WTC11 (cell line): ENCODE data around the gene PRR5L.
A peak's percentile ranks its signal among the peaks of the same experiment; 100 is the strongest.

Experiments
- ATF3 ChIP-seq: sonication (generic); formaldehyde crosslinking; conservative IDR thresholded peaks from 2 replicates; pipeline ENCODE4 v1.8.1; 2022; ENCODE audit warnings: mild to moderate bottlenecking, missing genetic modification reagents
- CTCF ChIP-seq: fragments of 200-600 bp; IDR thresholded peaks from 2 replicates; pipeline ENCODE4 v1.8.0; 2022; ENCODE audit warnings: antibody characterized with exemption
- EMX1 ChIP-seq: fragments of 250-450 bp; sonication (Bioruptor Pico); IDR thresholded peaks from 2 replicates; pipeline ENCODE4 v1.8.0; 2021; ENCODE audit warnings: mild to moderate bottlenecking
- ETV6 ChIP-seq: sonication (generic); formaldehyde crosslinking; IDR thresholded peaks from 2 replicates; pipeline ENCODE4 v1.8.1; 2022; ENCODE audit warnings: mild to moderate bottlenecking, missing genetic modification reagents
- FOXJ3 ChIP-seq: sonication (generic); formaldehyde crosslinking; IDR thresholded peaks from 2 replicates; pipeline ENCODE4 v1.9.0; 2021; ENCODE audit warnings: missing genetic modification reagents, mild to moderate bottlenecking, borderline replicate concordance
- GABPB1 ChIP-seq: sonication (generic); formaldehyde crosslinking; IDR thresholded peaks from 2 replicates; pipeline ENCODE4 v1.8.1; 2023; ENCODE audit warnings: mild to moderate bottlenecking, missing genetic modification reagents
- GTF2I ChIP-seq: fragments of 250-450 bp; sonication (Bioruptor Pico); conservative IDR thresholded peaks from 2 replicates; pipeline ENCODE4 v1.4.0; 2021; ENCODE audit warnings: mild to moderate bottlenecking
- MAX ChIP-seq: sonication (generic); formaldehyde crosslinking; IDR thresholded peaks from 2 replicates; pipeline ENCODE4 v1.8.0; 2022; ENCODE audit warnings: mild to moderate bottlenecking, missing genetic modification reagents
- MYBL2 ChIP-seq: sonication (generic); formaldehyde crosslinking; IDR thresholded peaks from 2 replicates; pipeline ENCODE4 v1.8.1; 2023; ENCODE audit warnings: mild to moderate bottlenecking, moderate library complexity, missing genetic modification reagents
- NR1H2 ChIP-seq: sonication (generic); formaldehyde crosslinking; IDR thresholded peaks from 2 replicates; pipeline ENCODE4 v1.9.0; 2021; ENCODE audit warnings: mild to moderate bottlenecking, moderate library complexity, missing genetic modification reagents
- PRDM15 ChIP-seq: sonication (generic); formaldehyde crosslinking; IDR thresholded peaks from 2 replicates; pipeline ENCODE4 v1.8.0; 2022; ENCODE audit warnings: missing genetic modification reagents
- TCF7 ChIP-seq: sonication (generic); formaldehyde crosslinking; IDR thresholded peaks from 2 replicates; pipeline ENCODE4 v1.8.0; 2022; ENCODE audit warnings: mild to moderate bottlenecking, low read depth, missing genetic modification reagents, moderate library complexity
- TEAD4 ChIP-seq: sonication (generic); formaldehyde crosslinking; IDR thresholded peaks from 2 replicates; pipeline ENCODE4 v1.8.0; 2022; ENCODE audit warnings: mild to moderate bottlenecking, missing genetic modification reagents

GRCh38 chr11:36292311-36292722 is 3.8 kb upstream of the PRR5L start:
- no peak; the same call in 1 of the 2 replicates for TF ChIP-seq CTCF
- TF ChIP-seq MYBL2 (CRISPR knock-in tag): no peak
- peak; percentile 97 for TF ChIP-seq GTF2I (CRISPR knock-in tag)
- no peak for TF ChIP-seq FOXJ3 (CRISPR knock-in tag)
- TF ChIP-seq ATF3: no peak
- no peak for TF ChIP-seq GABPB1
- no peak for TF ChIP-seq EMX1 (CRISPR knock-in tag)
- no peak for TF ChIP-seq NR1H2 (CRISPR knock-in tag)
- no peak for TF ChIP-seq TCF7 (CRISPR knock-in tag)
- no peak for TF ChIP-seq PRDM15
- TF ChIP-seq ETV6 (CRISPR knock-in tag): no peak
- TF ChIP-seq TEAD4 (CRISPR knock-in tag): no peak
- no peak for TF ChIP-seq MAX (CRISPR knock-in tag)
